Measurements from ENCODE around the gene MYL5.

MYL5 gene

DNA sequence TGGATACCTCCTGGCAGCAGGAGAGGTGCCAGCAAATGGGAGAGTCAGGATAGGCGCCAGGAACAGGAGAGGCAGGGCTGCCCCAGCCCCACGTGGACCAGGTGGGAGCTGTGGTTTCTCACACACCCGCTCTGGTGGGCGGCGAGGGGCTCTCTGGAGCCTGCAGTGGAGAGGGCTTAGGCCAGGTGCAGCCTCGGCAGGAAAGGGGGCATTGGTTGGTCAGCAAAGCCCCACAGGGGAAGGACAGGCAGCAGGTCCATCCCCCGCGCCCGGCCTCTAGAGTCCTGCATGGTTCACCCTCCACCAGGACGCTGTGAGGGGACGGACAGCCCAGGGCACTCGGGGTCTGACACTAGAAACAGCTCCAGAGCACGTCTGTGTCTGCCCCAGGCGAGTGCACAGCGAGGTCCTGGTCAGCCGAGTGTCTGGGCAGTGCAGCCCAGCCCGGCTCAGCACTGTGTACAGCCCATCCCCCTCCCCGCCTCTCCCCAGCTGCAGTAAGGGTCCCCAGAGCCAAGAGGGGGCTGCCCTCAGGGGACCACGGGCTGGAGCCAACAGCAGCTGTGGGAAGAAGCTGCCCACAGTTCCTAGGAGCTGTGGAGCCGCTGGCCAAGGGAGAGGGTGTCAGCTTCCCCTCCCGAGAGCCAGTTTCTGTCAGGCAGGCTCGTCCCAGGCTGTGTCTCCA lies 8.4 kb upstream of the MYL5 start:
- TF ChIP-seq, protein P1, sequence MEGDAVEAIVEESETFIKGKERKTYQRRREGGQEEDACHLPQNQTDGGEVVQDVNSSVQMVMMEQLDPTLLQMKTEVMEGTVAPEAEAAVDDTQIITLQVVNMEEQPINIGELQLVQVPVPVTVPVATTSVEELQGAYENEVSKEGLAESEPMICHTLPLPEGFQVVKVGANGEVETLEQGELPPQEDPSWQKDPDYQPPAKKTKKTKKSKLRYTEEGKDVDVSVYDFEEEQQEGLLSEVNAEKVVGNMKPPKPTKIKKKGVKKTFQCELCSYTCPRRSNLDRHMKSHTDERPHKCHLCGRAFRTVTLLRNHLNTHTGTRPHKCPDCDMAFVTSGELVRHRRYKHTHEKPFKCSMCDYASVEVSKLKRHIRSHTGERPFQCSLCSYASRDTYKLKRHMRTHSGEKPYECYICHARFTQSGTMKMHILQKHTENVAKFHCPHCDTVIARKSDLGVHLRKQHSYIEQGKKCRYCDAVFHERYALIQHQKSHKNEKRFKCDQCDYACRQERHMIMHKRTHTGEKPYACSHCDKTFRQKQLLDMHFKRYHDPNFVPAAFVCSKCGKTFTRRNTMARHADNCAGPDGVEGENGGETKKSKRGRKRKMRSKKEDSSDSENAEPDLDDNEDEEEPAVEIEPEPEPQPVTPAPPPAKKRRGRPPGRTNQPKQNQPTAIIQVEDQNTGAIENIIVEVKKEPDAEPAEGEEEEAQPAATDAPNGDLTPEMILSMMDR (IDR thresholded peaks at IDR 0.05; ENCODE audit: insufficient read depth, low read length, poor library complexity, severe bottlenecking), result no peak
- no peak for TF ChIP-seq EZH2phosphoT487 (conservative IDR thresholded peaks at IDR 0.05; ENCODE audit: low read length)
- no peak overlapping the region for H3K4me3 ChIP-seq (ENCODE audit: insufficient read depth, low read length, poor library complexity, severe bottlenecking)
- no peak overlapping the region; the same call in 1 of the 2 replicates for H3K9ac ChIP-seq (ENCODE audit: low read length)
- no peak overlapping the region for H2AFZ ChIP-seq (ENCODE audit: low read depth, low read length, severe bottlenecking)
- H3K36me3 ChIP-seq (ENCODE audit: low read length), result no peaks in the 10 kb centered on the region
- H3K27ac ChIP-seq (ENCODE audit: low read depth, low read length), result no peak overlapping the region
- no peaks in the 10 kb centered on the region for H3K9me3 ChIP-seq (ENCODE audit: insufficient read depth, low read length)
- no peaks in the 10 kb centered on the region for H3K9me2 ChIP-seq (replicated peaks; ENCODE audit: insufficient read depth, low read length)
- H4K20me1 ChIP-seq (ENCODE audit: low read depth, low read length), result no peaks in the 10 kb centered on the region
- H3F3A ChIP-seq (ENCODE audit: insufficient read depth), result 0 out of 2 replicates have a peak, but pooled peaks cover 11% of the 10 kb centered on the region
- H3K27me3 ChIP-seq (ENCODE audit: low read length), result no peaks in the 10 kb centered on the region
- peak overlapping the region; percentile 64 for H3K4me2 ChIP-seq (ENCODE audit: low read depth, low read length, poor library complexity, severe bottlenecking)
- no peaks in the 10 kb centered on the region for H3K79me2 ChIP-seq (ENCODE audit: insufficient read depth, low read length)

DNA sequence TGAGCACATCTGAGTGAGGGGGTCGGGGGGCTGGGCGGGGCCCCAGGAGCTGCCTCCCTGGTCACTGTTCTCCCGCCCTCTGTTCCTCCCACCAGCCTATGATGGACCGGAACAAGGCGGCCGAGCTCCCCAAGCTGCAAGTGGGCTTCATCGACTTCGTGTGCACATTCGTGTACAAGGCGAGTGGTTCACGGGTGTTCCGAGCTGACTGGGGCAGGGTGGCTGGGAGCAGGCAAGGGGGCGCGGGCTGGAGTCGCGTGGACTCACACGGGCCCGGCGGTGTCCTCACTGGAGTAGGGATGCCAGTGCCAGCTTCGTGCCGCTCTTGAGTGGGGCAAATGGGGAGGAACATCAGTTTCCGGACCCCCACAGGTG lies 7.9 kb upstream of the MYL5 start:
- Histone ChIP-seq H3K9me2 (replicated peaks; ENCODE audit: insufficient read depth, low read length) (no peaks in the 10 kb centered on the region), H3K4me2 (ENCODE audit: low read depth, low read length, poor library complexity, severe bottlenecking) (no peak overlapping the region), H3K9me3 (ENCODE audit: insufficient read depth, low read length) (no peaks in the 10 kb centered on the region), H3K4me3 (ENCODE audit: insufficient read depth, low read length, poor library complexity, severe bottlenecking) (no peak overlapping the region), H3K27ac (ENCODE audit: low read depth, low read length) (no peak overlapping the region), H4K20me1 (ENCODE audit: low read depth, low read length) (no peaks in the 10 kb centered on the region), H3K79me2 (ENCODE audit: insufficient read depth, low read length) (no peaks in the 10 kb centered on the region), H3K27me3 (ENCODE audit: low read length) (no peaks in the 10 kb centered on the region), H3K9ac (ENCODE audit: low read length) (no peak overlapping the region), H3K36me3 (ENCODE audit: low read length) (no peaks in the 10 kb centered on the region), H3F3A (ENCODE audit: insufficient read depth) (0 out of 2 replicates have a peak, but pooled peaks cover 13% of the 10 kb centered on the region), H2AFZ (ENCODE audit: low read depth, low read length, severe bottlenecking) (no peak overlapping the region)
- TF ChIP-seq, protein P1 (IDR thresholded peaks at IDR 0.05; ENCODE audit: insufficient read depth, low read length, poor library complexity, severe bottlenecking), result no peak
- no peak for TF ChIP-seq EZH2phosphoT487 (conservative IDR thresholded peaks at IDR 0.05; ENCODE audit: low read length)

DNA sequence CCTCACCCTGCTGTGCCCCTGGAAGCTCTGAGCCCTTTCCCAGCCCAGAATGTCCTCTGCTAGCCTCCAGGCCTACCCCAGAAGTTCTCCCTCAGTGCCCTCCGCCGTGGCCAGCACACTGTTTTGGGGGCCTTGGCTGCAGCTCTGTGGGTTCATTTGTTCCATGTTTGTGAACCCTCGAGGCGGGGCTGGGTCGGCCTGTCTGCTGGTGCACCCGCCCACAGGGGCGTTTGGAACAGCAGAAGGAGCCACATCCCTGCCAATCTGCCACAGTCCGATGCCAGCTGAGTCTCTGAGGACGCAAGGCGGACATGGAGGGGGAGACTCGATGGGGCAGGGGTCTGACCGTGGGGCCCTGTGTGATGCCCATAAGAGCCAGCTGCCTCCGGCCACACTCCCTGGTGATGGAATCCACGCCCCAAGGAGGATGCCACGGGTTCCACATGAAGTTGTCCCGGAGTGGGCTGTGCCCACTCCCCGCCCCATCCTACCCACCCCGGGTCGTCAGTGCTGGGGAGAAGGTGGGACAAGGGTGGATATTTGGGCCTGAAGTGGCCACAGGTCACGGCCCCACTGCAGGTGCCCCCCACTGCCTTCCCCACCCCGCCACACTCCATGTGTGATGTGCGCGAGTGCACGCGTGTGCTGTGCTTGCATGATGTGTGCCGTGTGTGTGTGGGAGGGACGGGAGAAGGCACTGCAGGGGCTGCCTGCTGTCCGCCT lies 7.4 kb upstream of the MYL5 start:
- H3K9ac ChIP-seq (ENCODE audit: low read length), result no peak overlapping the region
- TF ChIP-seq, protein P1 (IDR thresholded peaks at IDR 0.05; ENCODE audit: insufficient read depth, low read length, poor library complexity, severe bottlenecking), result no peak
- TF ChIP-seq EZH2phosphoT487 (conservative IDR thresholded peaks at IDR 0.05; ENCODE audit: low read length), result no peak

More for the DNA sequence above, 7.4 kb upstream of the MYL5 start:
- Histone ChIP-seq H3K4me3 (ENCODE audit: insufficient read depth, low read length, poor library complexity, severe bottlenecking) (no peak overlapping the region), H3F3A (ENCODE audit: insufficient read depth) (peaks cover 16% of the 10 kb centered on the region; the same call in 1 of the 2 replicates), H3K4me2 (ENCODE audit: low read depth, low read length, poor library complexity, severe bottlenecking) (no peak overlapping the region), H2AFZ (ENCODE audit: low read depth, low read length, severe bottlenecking) (no peak overlapping the region), H3K79me2 (ENCODE audit: insufficient read depth, low read length) (no peaks in the 10 kb centered on the region), H3K9me2 (replicated peaks; ENCODE audit: insufficient read depth, low read length) (no peaks in the 10 kb centered on the region), H3K9me3 (ENCODE audit: insufficient read depth, low read length) (no peaks in the 10 kb centered on the region), H3K36me3 (ENCODE audit: low read length) (no peaks in the 10 kb centered on the region), H3K27ac (ENCODE audit: low read depth, low read length) (no peak overlapping the region), H4K20me1 (ENCODE audit: low read depth, low read length) (no peaks in the 10 kb centered on the region), H3K27me3 (ENCODE audit: low read length) (no peaks in the 10 kb centered on the region)
